H1 (cell line): Measurements from ENCODE around the gene PHKA2. TPM values are rescaled to one million over a fixed set of nuclear protein-coding genes. Genes with fewer than 3 reads are reported as not detected.

Experiments used
- BCL11A ChIP-seq, 2 experiments: IDR thresholded peaks; one replicate each; pipeline ENCODE4 v1.6.1; 2011; ENCODE audit warnings: low read depth in 2 of 2, low read length in 2 of 2, mild to moderate bottlenecking in 2 of 2
- SP1 ChIP-seq: IDR thresholded peaks from 2 replicates; pipeline ENCODE4 v1.6.1; 2011; ENCODE audit warnings: low read depth, low read length
- polyA plus RNA-seq, 7 experiments: library from polyadenylated mRNA; depleted of rRNA in 3 of 7; stranded (reverse) in 5 of 7; unstranded in 2 of 7; fragments of >200 nt in 5 of 7; fragments of 200-250 nt in 2 of 7; gene quantifications; 1 replicate in 5 of 7; 2 replicates in 1 of 7; 4 replicates in 1 of 7; pipeline versions ENCODE4 v1.2.1 to v1.2.3, GENCODE V29; 2011 to 2013; ENCODE audit warnings: missing spikeins in 2 of 7, mixed read lengths in 2 of 7
- total RNA-seq: library from RNA; stranded (reverse); fragmentation: NEBNext Ultra II Directional; extraction: Animal tissue kit (Norgen Biotek cat#: 25700); gene quantifications from 2 replicates; pipeline ENCODE4 v1.2.1, GENCODE V29; 2021

Gene PHKA2
- total and polyA plus RNA-seq, 2 of the 8 experiments (the other 6 are each of a cell fraction or from before 2014, with no cell fraction given) = 28.1 to 35.8 TPM

- TF ChIP-seq BCL11A (IDR thresholded peaks at IDR 0.05; ENCODE audit: low read depth in 2 of 2, low read length in 2 of 2) (no peak), SP1 (no peak)
Measured at GRCh38 chrX:18934708-18935107, 49.2 kb downstream of the PHKA2 start (continued).
